GM19193 (cell line): ENCODE results near the gene PRKG2.

Experiments used
- POLR2A ChIP-seq: IDR thresholded peaks from 4 replicates; pipeline ENCODE4 v1.6.1; 2011; ENCODE audit not compliant: insufficient read depth, insufficient read length; ENCODE audit errors: extremely low read depth

The PRKG2 gene

DNA sequence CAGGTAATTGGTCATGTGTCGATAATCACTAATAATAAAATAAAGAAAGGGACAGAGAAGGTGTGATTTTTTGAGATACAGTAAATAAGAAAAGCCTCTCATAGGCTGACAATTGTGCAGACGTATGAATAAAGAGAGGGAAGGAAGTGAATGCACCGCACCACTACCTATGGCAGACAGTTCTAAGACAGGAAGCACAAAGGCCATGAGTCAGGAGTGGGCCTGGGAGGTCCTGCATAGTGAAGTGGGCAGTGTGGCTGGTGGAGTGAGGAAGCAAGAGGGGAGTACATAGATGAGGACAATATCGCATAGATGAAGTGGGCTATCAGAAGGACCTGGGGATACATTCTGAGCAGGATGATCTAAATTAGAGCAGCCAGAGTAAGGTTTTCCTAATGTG is 108.9 kb downstream of the PRKG2 start:
- TF ChIP-seq POLR2A: no peak

DNA sequence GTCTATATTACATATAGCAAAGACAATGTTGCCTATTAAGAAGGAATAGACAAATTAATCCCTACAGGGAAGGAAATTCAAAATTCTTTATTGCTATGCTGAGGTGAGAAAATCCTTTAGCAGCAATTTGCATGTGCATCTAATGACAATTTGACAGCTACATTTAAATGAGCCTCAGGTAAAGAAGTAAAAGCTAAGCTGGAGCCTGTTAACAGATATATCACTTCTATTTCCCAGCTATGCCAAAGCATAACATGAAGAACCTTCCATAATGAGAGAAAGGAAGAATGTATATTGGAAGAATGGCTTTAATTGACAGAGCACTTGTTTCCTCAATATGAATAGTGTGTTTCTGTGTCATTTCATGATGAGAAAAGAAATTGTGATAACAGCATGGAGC is 112.9 kb downstream of the PRKG2 start:
- no peak for TF ChIP-seq POLR2A

DNA sequence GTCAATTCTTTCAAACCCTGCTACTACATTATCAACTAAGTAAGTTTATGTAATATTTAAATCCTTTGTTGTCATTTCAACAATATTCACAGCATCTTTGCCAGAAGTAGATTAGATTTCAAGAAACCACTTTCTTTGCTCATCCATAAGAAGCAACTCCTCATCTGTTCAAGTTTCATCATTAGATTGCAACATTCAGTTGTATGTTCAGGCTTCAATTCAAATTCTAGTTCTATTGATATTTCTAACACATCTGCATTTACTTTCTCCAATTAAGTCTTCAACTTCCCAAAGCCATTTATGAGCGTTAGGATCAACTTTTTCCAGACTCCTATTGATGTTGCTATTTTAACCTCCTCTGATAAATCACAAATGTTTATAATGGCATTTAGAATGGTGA is 118.5 kb downstream of the PRKG2 start:
- no peak for TF ChIP-seq POLR2A

DNA sequence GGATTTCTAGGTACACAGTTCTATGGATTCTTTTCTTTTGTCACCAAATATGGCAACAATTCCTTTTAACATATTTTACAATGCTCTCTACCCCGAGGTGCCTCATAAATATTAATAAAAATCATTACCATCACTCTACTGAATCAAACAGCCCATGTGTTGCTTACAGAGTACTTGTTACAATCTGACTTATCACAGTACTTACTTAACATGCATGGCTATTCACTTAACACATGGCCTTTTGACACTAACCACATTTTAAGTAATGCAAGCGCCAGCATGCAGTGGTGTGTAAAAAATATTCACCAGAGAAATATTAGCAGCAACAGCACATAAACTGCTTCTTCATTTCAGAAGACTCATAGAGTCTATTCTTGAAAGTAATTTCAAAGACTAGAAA is 119.6 kb downstream of the PRKG2 start:
- no peak for TF ChIP-seq POLR2A

DNA sequence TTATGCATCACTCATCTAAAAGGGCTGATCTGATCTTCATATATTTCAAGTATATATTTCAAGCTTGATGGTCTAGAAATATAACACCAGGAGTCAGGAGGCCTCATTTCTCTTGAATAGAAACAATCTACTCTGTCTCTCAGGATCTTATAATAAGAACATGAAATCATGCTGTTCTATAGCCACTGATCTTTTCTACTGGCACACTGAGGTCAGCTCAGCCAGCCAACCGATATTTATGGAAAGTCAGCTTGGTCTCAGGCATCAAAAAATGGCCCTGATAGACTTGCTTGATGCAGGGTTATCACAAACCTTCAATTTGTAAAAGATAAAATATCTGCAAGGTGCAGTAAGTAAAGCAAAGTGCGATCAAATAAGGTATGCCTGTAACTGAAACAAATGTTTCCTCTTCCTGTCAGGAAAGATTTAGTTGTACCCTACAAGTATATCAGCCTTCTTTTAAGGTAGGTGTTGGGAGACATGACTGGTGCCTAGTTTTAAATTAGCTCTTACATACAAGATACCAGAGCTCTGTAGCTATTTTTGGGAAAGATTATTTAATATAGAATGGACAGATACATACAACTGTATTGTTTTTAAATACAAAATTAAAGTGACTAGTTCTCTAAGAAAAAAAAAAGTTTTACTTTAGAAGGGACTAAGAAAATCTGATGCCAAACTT is 121.2 kb downstream of the PRKG2 start:
- TF ChIP-seq POLR2A: no peak

DNA sequence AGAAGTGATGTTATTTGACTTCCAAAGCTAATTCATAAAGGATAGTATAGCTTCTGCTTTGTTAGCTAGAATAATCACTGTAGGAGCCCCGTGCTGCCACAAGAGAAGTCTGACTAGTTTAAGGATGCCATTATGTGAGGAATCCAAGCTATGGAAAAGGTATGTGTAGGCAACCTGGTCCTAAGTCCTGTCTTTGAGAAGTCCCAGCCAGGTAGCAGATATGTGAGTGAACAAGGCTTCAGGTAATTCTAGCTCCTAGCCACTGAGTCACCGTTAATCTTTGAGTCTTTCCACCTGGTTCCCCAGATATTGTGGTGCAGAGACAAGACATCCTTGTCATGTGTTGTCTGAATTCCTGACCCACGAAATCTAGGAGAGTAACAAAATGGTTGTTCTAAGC is 129.0 kb downstream of the PRKG2 start:
- no peak for TF ChIP-seq POLR2A

DNA sequence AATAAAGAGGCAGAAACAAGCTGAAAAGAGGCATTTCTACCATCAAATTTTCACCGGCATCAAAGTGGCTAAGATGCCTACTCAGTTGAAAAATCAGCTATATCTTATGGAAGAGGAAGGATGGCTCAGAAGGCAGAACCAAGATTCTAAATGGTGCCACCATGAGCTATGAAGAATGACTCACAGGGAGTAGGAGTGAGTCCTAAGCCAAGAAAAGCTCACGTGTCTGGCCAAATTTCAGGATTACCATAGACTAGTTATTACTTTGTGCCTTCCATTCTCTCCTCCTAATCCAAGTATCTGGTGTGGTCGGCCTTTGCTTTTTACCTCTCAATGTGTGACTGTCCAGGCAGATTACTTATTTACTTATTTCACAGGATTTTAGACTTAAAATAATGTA is 129.7 kb downstream of the PRKG2 start:
- no peak for TF ChIP-seq POLR2A

DNA sequence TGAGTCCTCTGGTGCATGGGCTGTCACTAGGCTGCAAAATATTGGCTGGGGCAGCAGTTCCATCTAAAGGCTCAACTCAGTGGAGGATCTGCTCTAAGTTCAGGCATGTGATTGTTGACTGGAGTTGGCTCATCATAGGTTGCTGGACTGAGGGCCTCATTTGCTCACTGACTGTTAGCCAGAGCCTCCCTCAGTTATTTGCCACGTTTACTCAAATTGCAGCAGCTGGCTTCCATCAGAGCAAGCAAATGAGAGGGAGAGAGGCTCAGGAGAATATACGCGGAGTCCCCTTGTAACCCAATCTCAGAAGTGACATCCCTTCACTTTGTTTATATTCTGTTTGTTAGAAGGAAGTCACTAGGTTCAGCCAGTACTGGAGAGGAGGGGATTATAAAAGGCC is 130.4 kb downstream of the PRKG2 start:
- TF ChIP-seq POLR2A: no peak

DNA sequence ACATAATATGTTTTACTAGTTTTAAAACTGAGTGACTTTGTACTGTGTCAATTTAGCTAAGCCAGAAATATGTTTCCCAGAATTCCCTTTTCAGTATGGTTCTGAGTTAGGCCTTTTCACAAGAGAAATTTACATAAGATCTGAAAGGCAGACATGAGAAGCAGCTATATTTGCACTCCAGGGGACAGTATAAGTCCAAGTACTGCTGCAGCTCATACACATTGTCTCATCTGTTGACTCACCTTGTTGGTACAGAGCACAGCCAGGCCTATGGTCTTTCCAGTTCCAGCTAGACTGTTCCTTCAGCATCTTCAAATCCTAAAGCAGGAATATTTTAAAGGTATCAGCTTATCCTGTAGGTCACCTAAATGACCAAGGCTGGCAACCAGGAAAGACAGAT is 131.0 kb downstream of the PRKG2 start:
- no peak for TF ChIP-seq POLR2A

DNA sequence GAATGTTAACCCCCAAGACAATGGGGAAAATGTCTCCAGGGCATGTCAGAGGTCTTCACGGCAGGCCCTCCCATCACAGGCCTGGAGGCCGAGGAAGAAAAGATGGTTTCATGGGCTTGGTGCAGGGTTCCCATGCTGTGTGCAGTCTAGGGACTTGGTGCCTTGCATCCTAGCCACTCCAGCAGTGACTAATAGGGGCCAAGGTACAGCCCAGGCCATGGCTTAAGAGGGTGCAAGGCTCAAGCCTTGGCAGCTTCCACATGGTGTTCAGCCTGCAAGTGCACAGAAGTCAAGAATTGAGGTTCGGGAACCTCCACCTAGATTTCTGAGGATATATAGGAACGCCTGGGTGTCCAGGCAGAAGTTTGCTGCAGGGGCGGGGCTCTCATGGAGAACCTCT is 133.9 kb downstream of the PRKG2 start:
- TF ChIP-seq POLR2A: no peak

DNA sequence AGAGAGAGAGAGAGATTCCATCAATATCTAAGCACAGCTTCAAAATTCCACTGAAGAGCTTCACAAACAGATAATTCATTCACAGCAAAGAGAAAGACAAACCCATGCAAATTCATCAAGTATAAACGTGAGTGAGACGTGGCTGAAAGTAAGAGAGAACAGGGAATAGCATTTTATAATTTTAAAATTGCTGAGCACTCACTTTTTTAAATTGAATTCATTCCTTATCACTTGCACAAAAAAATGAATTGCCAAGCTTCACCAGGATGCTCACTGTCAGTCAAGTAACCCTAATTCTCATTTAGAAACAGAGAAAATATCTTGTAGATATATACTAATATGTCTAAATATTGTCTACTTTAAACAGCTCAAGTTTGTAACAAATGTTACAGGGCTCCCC is 144.0 kb downstream of the PRKG2 start:
- no peak for TF ChIP-seq POLR2A

DNA sequence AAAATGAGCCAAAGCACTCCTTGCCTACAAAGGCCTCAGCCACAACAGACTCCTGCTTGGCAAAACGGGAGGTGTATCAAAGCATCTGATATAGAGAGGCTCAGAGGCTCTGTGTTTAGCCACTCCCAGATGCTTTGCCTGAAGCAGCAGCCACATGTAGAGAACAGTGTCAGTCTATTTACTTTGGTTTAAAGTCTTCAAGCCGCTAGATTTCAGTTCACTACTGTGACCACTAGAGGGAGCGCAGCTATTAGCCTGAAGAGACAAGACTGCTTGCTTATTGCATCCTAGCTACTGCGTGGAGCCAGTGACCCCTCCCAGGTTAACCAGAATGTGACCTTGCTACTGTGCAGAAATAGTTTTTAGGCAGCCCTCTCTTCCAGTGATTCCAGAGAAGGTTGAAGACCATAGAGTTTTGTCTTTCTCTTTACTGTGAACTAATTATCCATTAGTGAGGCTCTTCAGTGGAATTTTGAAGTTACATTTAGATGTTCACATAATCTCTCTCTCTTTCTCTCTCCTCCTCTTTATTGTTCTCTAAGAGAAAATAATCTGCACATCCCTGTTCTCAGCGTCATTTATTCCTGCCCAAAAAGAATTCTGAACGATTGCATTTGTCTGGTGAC is 145.2 kb downstream of the PRKG2 start:
- no peak for TF ChIP-seq POLR2A

DNA sequence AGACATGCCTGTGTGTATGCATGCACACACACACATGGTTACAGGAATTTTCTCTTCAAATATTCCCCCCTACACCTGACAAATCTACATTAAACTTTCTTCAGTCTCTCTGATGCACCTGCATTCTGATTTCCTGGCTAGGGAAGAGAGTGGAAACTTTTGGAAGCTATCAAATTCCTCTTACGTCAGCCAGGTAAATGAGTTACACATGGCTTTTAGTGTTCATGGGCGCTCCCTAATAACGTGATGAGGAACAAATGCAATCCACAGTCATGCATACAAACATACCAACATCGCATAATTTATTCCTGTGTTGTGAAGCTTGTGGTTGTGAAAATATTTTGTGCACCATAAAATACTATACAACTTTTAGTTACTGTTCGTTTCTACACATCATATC is 149.6 kb downstream of the PRKG2 start:
- TF ChIP-seq POLR2A: no peak

DNA sequence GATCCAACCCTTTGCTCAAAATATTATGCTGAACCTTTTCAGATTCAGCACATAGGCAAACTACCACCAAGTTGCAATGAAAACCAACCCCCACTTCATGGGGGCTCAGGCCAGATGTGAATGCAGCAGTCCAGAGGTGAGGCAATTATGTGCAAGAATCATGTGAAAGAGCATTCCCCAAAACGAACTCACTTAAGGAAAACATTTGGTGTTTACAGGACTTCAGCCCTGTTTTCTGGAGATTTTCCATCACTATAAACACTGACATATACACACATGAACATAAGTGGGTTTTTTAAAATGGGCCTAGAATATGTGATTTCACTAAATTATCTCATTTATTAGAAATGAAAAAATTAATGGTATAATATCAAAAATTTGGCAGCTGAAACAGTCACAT is 153.0 kb downstream of the PRKG2 start:
- TF ChIP-seq POLR2A: no peak

DNA sequence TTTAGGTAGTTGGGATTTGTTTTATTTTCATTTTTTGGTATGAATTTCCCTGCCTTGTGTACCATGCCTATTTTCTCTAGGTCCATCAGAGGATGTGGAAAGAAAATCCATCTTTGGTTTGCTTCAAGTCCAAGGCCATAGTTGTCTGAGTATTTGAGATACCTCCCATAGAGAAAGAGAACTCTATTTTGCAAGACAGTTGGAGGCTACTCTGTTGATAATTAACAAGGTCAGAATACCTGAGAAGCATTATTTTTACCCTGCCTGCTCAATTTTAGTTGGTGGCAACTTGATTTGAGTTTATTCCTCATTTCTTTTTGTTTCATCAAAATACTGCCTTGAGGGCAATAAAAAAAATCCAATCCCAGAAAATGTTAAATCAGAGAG is 153.7 kb downstream of the PRKG2 start:
- no peak for TF ChIP-seq POLR2A

DNA sequence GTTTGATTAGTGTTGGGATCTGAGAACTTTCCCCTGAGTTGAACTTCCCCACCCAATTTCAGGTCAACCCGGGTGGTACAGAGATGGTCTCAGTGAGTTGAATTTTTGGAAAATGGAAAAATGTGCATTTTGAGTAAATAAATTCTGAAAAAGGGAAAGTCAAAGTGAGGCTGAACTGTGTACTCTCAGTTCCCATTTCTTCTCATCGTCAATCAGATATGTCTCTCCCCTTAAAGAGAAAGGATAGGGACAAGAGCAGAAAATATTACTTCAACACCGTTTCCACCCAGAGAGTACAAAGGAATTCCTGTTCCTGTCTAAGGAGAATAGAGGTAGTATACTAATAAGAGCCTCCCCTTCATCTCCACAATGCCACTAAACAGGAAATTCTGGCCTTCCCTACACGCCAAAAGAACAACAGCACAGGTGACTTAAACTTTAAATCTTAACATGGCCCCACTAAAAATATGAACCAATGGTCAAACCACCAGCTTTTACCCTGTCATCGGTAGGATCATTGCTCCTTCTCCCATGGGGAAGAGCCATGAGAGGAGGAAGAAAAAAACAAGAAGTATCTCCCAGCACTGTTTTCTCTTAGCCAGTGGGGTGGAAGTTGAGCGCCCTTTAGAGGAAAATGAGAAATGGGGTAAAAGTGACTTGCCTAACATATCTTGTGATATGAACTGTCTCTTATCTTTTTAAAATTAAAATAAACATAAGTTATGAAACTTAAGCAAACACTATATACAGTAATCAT is 154.3 kb downstream of the PRKG2 start:
- no peak for TF ChIP-seq POLR2A
